Measurements from ENCODE around the gene CT45A10.
"Not testable (repeated sequence)": the region's sequence is repeated elsewhere in the genome, so short reads cannot be mapped to it uniquely, and the experiment has no call there.

- not testable (repeated sequence) for TF ChIP-seq CTCF (conservative IDR thresholded peaks at IDR 0.05; ENCODE audit: low read length); EZH2phosphoT487 (IDR thresholded peaks at IDR 0.05; ENCODE audit: borderline replicate concordance)
Observed at GRCh38 chrX:135871712-135872111, 21.5 kb downstream of the CT45A10 start, which contains the start of gene CT45A9.

Data from Loucy (cell line).